HepG2 (cell line): ENCODE data around the gene STYK1. TPM values are rescaled to one million over a fixed set of nuclear protein-coding genes. Genes with fewer than 3 reads are reported as not detected.

ENCODE experiments used
- ATAC-seq: fragments of 200-7000 bp; cut with Tn5 transposase; 3 replicates; pipeline ENCODE4 v1.9.1; 2020; ENCODE audit warnings: mild to moderate bottlenecking, moderate library complexity
- BruUV-seq: library from RNA; stranded (reverse); fragments of 400-500 nt; replicated peaks from 2 replicates; lab custom pipeline; 2021; lab: Mats Ljungman, UMichigan
- CTCF ChIA-PET: fragments of 300-600 bp; formaldehyde crosslinking; extraction: SDS; loops from one replicate; lab custom pipeline; 2021; ENCODE audit warnings: low total read pairs, inconsistent platforms, low intra/inter-chr PET ratio; lab: Yijun Ruan, JAX
- POLR2A ChIA-PET: fragments of 350-600 bp; sonication (Branson Sonifier 250); formaldehyde crosslinking; loops from one replicate; lab custom pipeline; 2020; ENCODE audit warnings: antibody characterized with exemption, inconsistent platforms; lab: Yijun Ruan, JAX
- DNase-seq: peaks from one replicate; pipeline ENCODE4 v3.0.0-alpha.2; 2015; ENCODE audit warnings: low spot score
- FAIRE-seq: peaks from 3 replicates; lab custom pipeline; 2011; peaks lifted over from hg19 to GRCh38; lab: Jason Lieb, UNC
- H2AFZ ChIP-seq: one replicate; pipeline ENCODE4 v1.6.1; 2011; ENCODE audit warnings: low read length, inconsistent platforms
- H3K27ac ChIP-seq: fragments of 300-600 bp; 3 replicates; pipeline ENCODE4 v1.8.0; 2011; ENCODE audit warnings: mixed run types, mild to moderate bottlenecking, mixed read lengths, low read length, inconsistent platforms; ENCODE audit not compliant: insufficient read depth; ENCODE audit errors: extremely low read length
- H3K27me3 ChIP-seq, 2 experiments: fragments of 200-600 bp in 1 of 2; 2 replicates in 1 of 2; 3 replicates in 1 of 2; pipeline versions ENCODE4 v1.6.0 to v1.8.0; 2011; ENCODE audit warnings: low read length in 2 of 2, mild to moderate bottlenecking in 2 of 2, moderate library complexity in 2 of 2, inconsistent platforms in 1 of 2; ENCODE audit not compliant: insufficient read depth in 2 of 2, control insufficient read depth in 1 of 2
- H3K36me3 ChIP-seq, 2 experiments: fragments of 200-600 bp in 1 of 2; replicated peaks in 1 of 2; 2 replicates in 1 of 2; 3 replicates in 1 of 2; pipeline versions ENCODE4 v1.5.1 to v1.8.0; 2011; ENCODE audit warnings: low read length in 2 of 2, inconsistent platforms in 1 of 2; ENCODE audit not compliant: insufficient read depth in 2 of 2, control insufficient read depth in 1 of 2
- H3K4me1 ChIP-seq: 2 replicates; pipeline ENCODE4 v1.5.1; 2012; ENCODE audit warnings: low read length, inconsistent platforms; ENCODE audit not compliant: insufficient read depth
- H3K4me2 ChIP-seq: 2 replicates; pipeline ENCODE4 v1.6.0; 2011; ENCODE audit warnings: low read depth, low read length, inconsistent platforms
- H3K4me3 ChIP-seq, 3 experiments: fragments of 200-600 bp in 1 of 3; sonication (generic), shearing (Covaris generic) in 1 of 3; replicated peaks in 1 of 3; 2 replicates each; pipeline ENCODE4 v1.5.1; 2011 to 2016; ENCODE audit warnings: low read length in 3 of 3, inconsistent platforms in 2 of 3, low read depth in 2 of 3, mild to moderate bottlenecking in 2 of 3, control low read depth in 1 of 3, mixed read lengths in 1 of 3; ENCODE audit not compliant: insufficient read depth in 1 of 3
- H3K79me2 ChIP-seq: one replicate; pipeline ENCODE4 v1.6.1; 2011; ENCODE audit warnings: low read length, inconsistent platforms; ENCODE audit not compliant: insufficient read depth
- H3K9ac ChIP-seq: 2 replicates; pipeline ENCODE4 v1.6.0; 2011; ENCODE audit warnings: mild to moderate bottlenecking, low read depth, low read length, inconsistent platforms; ENCODE audit not compliant: insufficient read depth
- H3K9me3 ChIP-seq: 2 replicates; pipeline ENCODE4 v1.5.1; 2012; ENCODE audit warnings: mild to moderate bottlenecking, low read length
- H4K20me1 ChIP-seq: 2 replicates; pipeline ENCODE4 v1.6.0; 2011; ENCODE audit warnings: inconsistent platforms, mild to moderate bottlenecking, low read length, moderate library complexity; ENCODE audit not compliant: insufficient read depth
- BCL6 ChIP-seq: IDR thresholded peaks from 2 replicates; pipeline ENCODE4 v1.6.1; 2016; ENCODE audit warnings: missing genetic modification reagents, missing compliant biosample characterization
- GPN1 ChIP-seq: sonication (generic); formaldehyde crosslinking; IDR thresholded peaks from 2 replicates; pipeline ENCODE4 v1.5.1; 2020; ENCODE audit warnings: missing genetic modification reagents, borderline replicate concordance
- HDAC1 ChIP-seq: sonication (generic); formaldehyde crosslinking; IDR thresholded peaks from 2 replicates; pipeline ENCODE4 v1.5.1; 2020; ENCODE audit warnings: mild to moderate bottlenecking, missing genetic modification reagents
- SMC3 ChIP-seq: IDR thresholded peaks from 2 replicates; pipeline ENCODE4 v1.6.1; 2011; ENCODE audit warnings: low read length, improper control_type of control experiment
- XBP1 ChIP-seq: sonication (generic); formaldehyde crosslinking; IDR thresholded peaks from 2 replicates; pipeline ENCODE4 v1.5.0; 2020; ENCODE audit warnings: missing genetic modification reagents
- YEATS2 ChIP-seq: sonication (generic); formaldehyde crosslinking; IDR thresholded peaks from 2 replicates; pipeline ENCODE4 v1.4.0; 2020; ENCODE audit warnings: missing genetic modification reagents, borderline replicate concordance
- ZBTB4 ChIP-seq: sonication (generic); formaldehyde crosslinking; IDR thresholded peaks from 2 replicates; pipeline ENCODE4 v1.4.0; 2020; ENCODE audit warnings: missing genetic modification reagents, mild to moderate bottlenecking, borderline replicate concordance
- ZNF160 ChIP-seq: sonication (generic); formaldehyde crosslinking; IDR thresholded peaks from 2 replicates; pipeline ENCODE4 v1.8.0; 2022; ENCODE audit warnings: mild to moderate bottlenecking, inconsistent platforms, missing genetic modification reagents
- ZNF503 ChIP-seq: sonication (generic); formaldehyde crosslinking; IDR thresholded peaks from 2 replicates; pipeline ENCODE4 v1.4.0; 2020; ENCODE audit warnings: missing genetic modification reagents
- WGBS: methylation state at CpG from one replicate; pipeline ENCODE4 v1.1.6; 2017; ENCODE audit warnings: low lambda C conversion rate; 5-methylcytosine and 5-hydroxymethylcytosine counted together
- in situ Hi-C: cut with HindIII; loops from 2 replicates; pipeline ENCODE4 v1.10.0; 2017; ENCODE audit warnings: low pct_unique_long_range_greater_than_20kb; ENCODE audit not compliant: extremely low pct_ligation_motif_present
- intact Hi-C: fragments of 100-400 bp; cut with micrococcal nuclease; formaldehyde crosslinking; loops from one replicate; pipeline ENCODE4 v1.10.0; 2022; ENCODE audit not compliant: unreplicated experiment
- polyA plus RNA-seq, 8 experiments: library from polyadenylated mRNA; depleted of rRNA in 3 of 8; stranded (reverse) in 7 of 8; unstranded in 1 of 8; fragments of >200 nt; fragmentation: Illumina TruSeq in 4 of 8; extraction: Trizol in 4 of 8; gene quantifications; 2 replicates each; pipeline versions ENCODE4 v1.2.1 to v1.2.3, GENCODE V29; 2011 to 2016; ENCODE audit warnings: low read depth in 4 of 8, missing spikeins in 1 of 8, mixed read lengths in 1 of 8; ENCODE audit not compliant: insufficient read depth in 1 of 8
- total RNA-seq, 5 experiments: library from RNA; depleted of rRNA; stranded (reverse); fragments of >200 nt; fragmentation: Illumina TruSeq; extraction: Trizol; gene quantifications; 2 replicates each; pipeline ENCODE4 v1.2.3, GENCODE V29; 2016; ENCODE audit warnings: low read depth in 1 of 5
- TF ChIP-seq, protein P1 (sequence below): sonication (generic); formaldehyde crosslinking; IDR thresholded peaks from 2 replicates; pipeline ENCODE4 v1.8.1; 2023; ENCODE audit warnings: mild to moderate bottlenecking, inconsistent platforms, moderate library complexity, missing genetic modification reagents, borderline replicate concordance

Gene STYK1
- total and polyA plus RNA-seq, 2 of the 13 experiments (the other 11 are each of a cell fraction or from before 2014, with no cell fraction given) = not detected

DNA sequence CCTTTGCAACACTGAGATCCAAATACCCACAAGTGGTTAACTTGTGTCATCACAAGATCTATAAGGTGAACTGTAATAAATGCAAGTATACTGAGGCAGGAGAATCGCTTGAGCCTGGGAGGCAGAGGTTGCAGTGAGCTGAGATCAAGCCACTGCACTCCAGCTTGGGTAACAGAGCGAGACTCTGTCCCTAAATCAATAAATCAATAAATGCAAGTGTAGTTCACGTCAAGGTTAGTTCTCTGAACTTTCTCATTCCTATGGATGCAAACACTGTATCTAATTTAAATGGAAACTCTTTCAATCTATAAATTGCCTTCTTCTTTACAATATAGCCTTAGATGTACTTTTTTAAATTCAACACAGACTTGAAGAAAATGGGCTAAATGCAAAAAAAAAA is 63.7 kb downstream of the STYK1 start (continued):
- TF ChIP-seq ZNF503 (no peak), ZBTB4 (no peak), BCL6 (no peak), ZNF160 (CRISPR knock-in tag) (no peak), GPN1 (no peak), HDAC1 (CRISPR knock-in tag) (no peak), XBP1 (CRISPR knock-in tag) (no peak), YEATS2 (CRISPR knock-in tag) (no peak)
- TF ChIP-seq, all 625 proteins: peak for 5

DNA sequence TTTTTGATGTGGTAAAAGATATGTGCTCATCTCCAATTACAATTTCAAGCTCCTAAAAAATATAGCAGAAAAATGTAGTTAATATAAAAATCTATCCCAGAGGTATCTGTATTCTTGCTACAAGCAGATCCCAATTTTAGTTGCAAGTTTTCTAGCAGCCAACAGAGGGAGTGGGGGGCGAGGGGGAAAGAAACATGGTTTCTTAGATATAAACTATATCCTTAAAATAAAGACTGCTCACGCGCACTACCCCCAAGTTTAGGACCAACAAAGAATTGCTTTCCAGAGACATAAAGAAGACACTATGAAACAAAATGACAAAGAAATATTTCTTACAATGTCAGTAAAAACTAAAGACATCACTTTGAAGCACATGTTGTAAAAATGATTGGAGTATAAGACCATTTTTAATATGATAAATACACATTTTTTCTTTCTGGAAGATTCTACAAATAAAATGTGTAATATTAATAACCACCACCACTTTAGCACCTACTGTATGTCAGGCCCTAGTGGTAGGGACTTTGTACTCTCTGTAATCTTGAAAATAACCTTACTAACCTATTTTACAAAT is 65.9 kb downstream of the STYK1 start:
- no peak overlapping the region for H3K27ac ChIP-seq
- TF ChIP-seq, protein P1, sequence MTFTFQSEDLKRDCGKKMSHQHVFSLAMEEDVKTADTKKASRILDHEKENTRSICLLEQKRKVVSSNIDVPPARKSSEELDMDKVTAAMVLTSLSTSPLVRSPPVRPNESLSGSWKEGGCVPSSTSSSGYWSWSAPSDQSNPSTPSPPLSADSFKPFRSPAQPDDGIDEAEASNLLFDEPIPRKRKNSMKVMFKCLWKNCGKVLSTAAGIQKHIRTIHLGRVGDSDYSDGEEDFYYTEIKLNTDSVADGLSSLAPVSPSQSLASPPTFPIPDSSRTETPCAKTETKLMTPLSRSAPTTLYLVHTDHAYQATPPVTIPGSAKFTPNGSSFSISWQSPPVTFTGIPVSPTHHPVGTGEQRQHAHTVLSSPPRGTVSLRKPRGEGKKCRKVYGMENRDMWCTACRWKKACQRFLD (CRISPR knock-in tag) = no peak
- TF ChIP-seq SMC3 = 0 out of 2 replicates have a peak, but pooled peaks have one; percentile 3
- H4K20me1 ChIP-seq = no peaks in the 10 kb centered on the region; the same call in 1 of the 2 replicates
- no peak overlapping the region for H3K4me3 ChIP-seq
- WGBS = 96% methylated on average over 3 of the region's 3 CpGs
- H3K27me3 ChIP-seq = no peaks in the 10 kb centered on the region; a peak in 1 of 5 replicates
- no peak for DNase-seq
- no peaks in the 10 kb centered on the region; a peak in 2 of 5 replicates for H3K36me3 ChIP-seq
- peaks cover 16% of the 10 kb centered on the region for H3K79me2 ChIP-seq
- ATAC-seq = no peak
- no peaks in the 10 kb centered on the region for H3K9me3 ChIP-seq
- ChIA-PET POLR2A (no interaction called here), CTCF (no interaction called here)
- in situ Hi-C loops (no loop called here), intact Hi-C loops (loop anchor here (5.0 kb wide), 1 partner anchor 139 kb away; no protein-coding TSS in a partner anchor)
- H3K4me1 ChIP-seq = peaks cover 26% of the 10 kb centered on the region
- no TSS peak for BruUV-seq
- no peak overlapping the region for H3K9ac ChIP-seq
- no peak for FAIRE-seq
- H2AFZ ChIP-seq = no peak overlapping the region
- H3K4me2 ChIP-seq = no peak overlapping the region
